Measurements from ENCODE around the gene OTOGL.

DNA sequence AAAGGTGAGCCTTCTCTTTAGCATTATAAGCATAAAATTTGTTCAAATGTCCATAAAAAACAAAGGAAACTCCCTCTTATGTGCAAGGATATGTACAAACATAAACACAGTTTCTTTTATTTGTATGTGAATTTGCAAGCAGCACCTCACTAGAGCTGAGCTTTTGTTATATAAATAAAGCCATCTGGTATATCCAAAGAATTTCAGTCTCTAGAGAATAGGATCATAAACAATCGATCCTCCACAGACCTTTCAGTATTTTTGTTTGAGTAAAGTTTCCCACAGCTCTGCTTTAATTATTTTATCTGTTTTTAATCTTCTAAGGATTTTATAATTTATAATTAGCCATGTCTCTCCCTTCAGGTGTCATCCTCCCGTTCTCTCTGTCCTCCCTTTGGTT is 89.2 kb downstream of the OTOGL start:
- TF ChIP-seq, protein P1, sequence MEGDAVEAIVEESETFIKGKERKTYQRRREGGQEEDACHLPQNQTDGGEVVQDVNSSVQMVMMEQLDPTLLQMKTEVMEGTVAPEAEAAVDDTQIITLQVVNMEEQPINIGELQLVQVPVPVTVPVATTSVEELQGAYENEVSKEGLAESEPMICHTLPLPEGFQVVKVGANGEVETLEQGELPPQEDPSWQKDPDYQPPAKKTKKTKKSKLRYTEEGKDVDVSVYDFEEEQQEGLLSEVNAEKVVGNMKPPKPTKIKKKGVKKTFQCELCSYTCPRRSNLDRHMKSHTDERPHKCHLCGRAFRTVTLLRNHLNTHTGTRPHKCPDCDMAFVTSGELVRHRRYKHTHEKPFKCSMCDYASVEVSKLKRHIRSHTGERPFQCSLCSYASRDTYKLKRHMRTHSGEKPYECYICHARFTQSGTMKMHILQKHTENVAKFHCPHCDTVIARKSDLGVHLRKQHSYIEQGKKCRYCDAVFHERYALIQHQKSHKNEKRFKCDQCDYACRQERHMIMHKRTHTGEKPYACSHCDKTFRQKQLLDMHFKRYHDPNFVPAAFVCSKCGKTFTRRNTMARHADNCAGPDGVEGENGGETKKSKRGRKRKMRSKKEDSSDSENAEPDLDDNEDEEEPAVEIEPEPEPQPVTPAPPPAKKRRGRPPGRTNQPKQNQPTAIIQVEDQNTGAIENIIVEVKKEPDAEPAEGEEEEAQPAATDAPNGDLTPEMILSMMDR (IDR thresholded peaks at IDR 0.05 in 8 of 11, conservative IDR thresholded peaks at IDR 0.05 in 3 of 11): no peak
- TF ChIP-seq POLR2AphosphoS5 (IDR thresholded peaks at IDR 0.05) (no peak), POLR2A (IDR thresholded peaks at IDR 0.05) (no peak)
